ENCODE measurements around the gene CENPB. TPM values are rescaled to one million over a fixed set of nuclear protein-coding genes. Genes with fewer than 3 reads are reported as not detected.
A peak's percentile ranks its signal among the peaks of the same experiment; 100 is the strongest.
"Not testable (repeated sequence)": the region's sequence is repeated elsewhere in the genome, so short reads cannot be mapped to it uniquely, and the experiment has no call there.

Gene CENPB
- total RNA-seq, 4 donors from 2014 or later, result 72.8 to 109 (median 100) TPM

DNA sequence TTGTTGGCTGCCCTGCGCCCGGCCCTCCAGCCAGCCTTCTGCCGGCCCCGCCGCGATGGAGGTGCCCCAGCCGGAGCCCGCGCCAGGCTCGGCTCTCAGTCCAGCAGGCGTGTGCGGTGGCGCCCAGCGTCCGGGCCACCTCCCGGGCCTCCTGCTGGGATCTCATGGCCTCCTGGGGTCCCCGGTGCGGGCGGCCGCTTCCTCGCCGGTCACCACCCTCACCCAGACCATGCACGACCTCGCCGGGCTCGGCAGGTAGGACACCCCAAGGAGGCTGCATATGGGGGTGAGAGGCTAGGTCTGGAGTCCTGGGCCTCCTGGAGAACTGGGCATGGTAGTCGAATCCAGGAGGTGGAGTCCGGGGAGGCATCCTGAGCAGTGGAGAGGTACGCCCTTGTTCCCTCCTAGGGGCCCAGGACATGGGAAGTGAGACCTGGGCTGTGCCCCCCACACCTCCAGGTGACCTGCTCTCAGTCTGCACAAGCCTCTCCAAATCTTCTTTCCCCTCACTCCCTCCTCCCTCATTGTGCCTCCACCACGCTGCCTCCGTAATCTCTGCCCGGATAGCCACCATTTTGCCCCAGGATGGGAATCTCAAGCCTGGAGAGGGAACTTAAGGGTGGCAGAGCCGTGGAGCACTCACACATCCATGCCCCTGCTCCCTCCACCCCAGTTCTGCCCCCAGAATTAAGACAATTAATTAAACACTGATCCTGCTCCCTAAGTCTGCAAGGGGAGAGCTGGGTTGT is 10.1 kb upstream of the CENPB start:
- Histone ChIP-seq H3K36me3 (peaks cover 0 to 29% (median 3%) of the 10 kb centered on the region in 3 donors), H3K4me1 (peaks cover 0 to 51% (median 26%) of the 10 kb centered on the region in 4 donors), H3K27ac (peak overlapping the region; percentile 91 to 98 (median 96)), H3K9me3 (no peaks in the 10 kb centered on the region), H3K27me3 (no peaks in the 10 kb centered on the region), H3K4me3 (peak overlapping the region; percentile 46 to 67 (median 55))
- TF ChIP-seq, protein P1, sequence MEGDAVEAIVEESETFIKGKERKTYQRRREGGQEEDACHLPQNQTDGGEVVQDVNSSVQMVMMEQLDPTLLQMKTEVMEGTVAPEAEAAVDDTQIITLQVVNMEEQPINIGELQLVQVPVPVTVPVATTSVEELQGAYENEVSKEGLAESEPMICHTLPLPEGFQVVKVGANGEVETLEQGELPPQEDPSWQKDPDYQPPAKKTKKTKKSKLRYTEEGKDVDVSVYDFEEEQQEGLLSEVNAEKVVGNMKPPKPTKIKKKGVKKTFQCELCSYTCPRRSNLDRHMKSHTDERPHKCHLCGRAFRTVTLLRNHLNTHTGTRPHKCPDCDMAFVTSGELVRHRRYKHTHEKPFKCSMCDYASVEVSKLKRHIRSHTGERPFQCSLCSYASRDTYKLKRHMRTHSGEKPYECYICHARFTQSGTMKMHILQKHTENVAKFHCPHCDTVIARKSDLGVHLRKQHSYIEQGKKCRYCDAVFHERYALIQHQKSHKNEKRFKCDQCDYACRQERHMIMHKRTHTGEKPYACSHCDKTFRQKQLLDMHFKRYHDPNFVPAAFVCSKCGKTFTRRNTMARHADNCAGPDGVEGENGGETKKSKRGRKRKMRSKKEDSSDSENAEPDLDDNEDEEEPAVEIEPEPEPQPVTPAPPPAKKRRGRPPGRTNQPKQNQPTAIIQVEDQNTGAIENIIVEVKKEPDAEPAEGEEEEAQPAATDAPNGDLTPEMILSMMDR (IDR thresholded peaks at IDR 0.05), result no peak
- TF ChIP-seq POLR2A (IDR thresholded peaks at IDR 0.05) (no peak), EP300 (IDR thresholded peaks at IDR 0.05) (no peak)
- 54% methylated on average over 4 to 6 of the region's 33 CpGs for WGBS, 2 donors
- DNase-seq (ENCODE audit: low spot score in 2 of 2), result no peak

GRCh38 chr20:3795511-3796468 is 9.2 kb upstream of the CENPB start, which contains the start of gene CDC25B:
Gene CDC25B, plus strand, starts transcription at chr20:3796310. Its CDS starts 222 bp downstream, at chr20:3796532.
- peaks cover 0 to 51% (median 26%) of the 10 kb centered on the region in 4 donors for H3K4me1 ChIP-seq
- WGBS, 2 donors, result 1% methylated on average over 44 to 62 of the region's 69 CpGs

DNA sequence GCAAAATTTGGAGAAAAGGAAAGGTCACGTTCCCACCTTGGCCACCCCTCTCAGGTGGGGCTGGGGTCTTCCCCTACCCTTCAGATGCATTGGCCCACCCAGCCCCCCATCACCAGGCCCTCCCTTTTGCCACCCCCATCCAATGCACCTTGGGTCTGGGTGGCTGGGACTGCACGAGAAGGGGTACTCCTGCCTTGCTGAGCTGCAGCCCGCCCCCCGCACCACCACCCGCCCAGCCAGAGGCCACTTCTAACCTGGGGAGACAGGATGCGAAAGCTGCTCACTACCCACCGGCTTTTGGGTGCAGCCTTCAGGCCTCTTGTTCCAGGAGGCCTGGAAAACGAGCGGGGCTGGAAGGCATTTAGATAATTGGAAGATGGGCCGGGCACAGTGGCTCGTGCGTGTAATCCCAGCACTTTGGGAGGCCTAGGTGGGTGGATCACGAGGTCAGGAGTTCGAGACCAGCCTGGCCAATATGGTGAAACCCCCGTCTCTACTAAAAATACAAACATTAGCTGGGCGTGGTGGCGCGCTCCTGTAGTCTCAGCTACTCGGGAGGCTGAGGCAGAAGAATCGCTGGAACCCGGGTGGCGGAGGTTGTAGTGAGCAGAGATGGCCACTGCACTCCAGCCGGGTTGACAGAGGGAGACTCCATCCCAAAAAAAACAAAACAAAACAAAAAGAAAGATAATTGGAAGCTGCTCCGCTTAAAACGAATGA is 8.3 kb upstream of the CENPB start:
- peak overlapping the region in 3 of 4 donors; percentile 46 to 67 (median 64) for H3K4me3 ChIP-seq
- 77 to 84% methylated on average over 25 of the region's 25 CpGs for WGBS, 2 donors
- TF ChIP-seq EP300 (IDR thresholded peaks at IDR 0.05) (no peak), POLR2A (IDR thresholded peaks at IDR 0.05) (no peak)
- TF ChIP-seq, protein P1 (IDR thresholded peaks at IDR 0.05), result no peak
- peak overlapping the region; percentile 91 to 98 (median 96) for H3K27ac ChIP-seq
- no peaks in the 10 kb centered on the region for H3K9me3 ChIP-seq
- peaks cover 0 to 49% (median 23%) of the 10 kb centered on the region in 4 donors for H3K4me1 ChIP-seq
- peaks cover 0 to 11% (median 3%) of the 10 kb centered on the region in 3 donors for H3K36me3 ChIP-seq
- H3K27me3 ChIP-seq, result no peaks in the 10 kb centered on the region
- no peak for DNase-seq (ENCODE audit: low spot score in 2 of 2)

More at GRCh38 chr20:3795511-3796468, 9.2 kb upstream of the CENPB start, which contains the start of gene CDC25B:
- Histone ChIP-seq H3K36me3 (peaks cover 0 to 21% (median 3%) of the 10 kb centered on the region in 3 donors), H3K9me3 (no peaks in the 10 kb centered on the region), H3K27me3 (no peaks in the 10 kb centered on the region), H3K4me3 (peak within 1 kb of the TSS; percentile 46 to 67 (median 55)), H3K27ac (peak within 1 kb of the TSS; percentile 91 to 98 (median 96))
- DNase-seq (ENCODE audit: low spot score in 2 of 2), result peak; percentile 96
- TF ChIP-seq POLR2A (IDR thresholded peaks at IDR 0.05), result peak in 1 of 2 donors; percentile 78
- TF ChIP-seq, protein P1 (IDR thresholded peaks at IDR 0.05), result peak; percentile 28 to 96 (median 54)
- peak; percentile 30 to 92 for TF ChIP-seq EP300 (IDR thresholded peaks at IDR 0.05)

DNA sequence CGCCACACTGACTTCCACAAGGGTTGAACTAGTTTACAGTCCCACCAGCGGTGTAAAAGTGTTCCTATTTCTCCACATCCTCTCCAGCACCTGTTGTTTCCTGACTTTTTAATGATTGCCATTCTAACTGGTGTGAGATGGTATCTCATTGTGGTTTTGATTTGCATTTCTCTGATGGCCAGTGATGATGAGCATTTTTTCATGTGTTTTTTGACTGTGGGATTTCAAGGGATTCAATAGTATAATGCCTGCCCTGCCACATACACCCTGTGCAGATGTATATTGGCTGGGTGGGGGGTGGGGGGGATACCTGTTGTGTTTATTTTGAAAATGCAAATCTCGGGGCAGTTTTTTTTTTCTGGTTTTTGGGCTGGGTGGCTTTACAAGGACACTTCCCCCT is 7.6 kb upstream of the CENPB start:
- WGBS, 2 donors, result 92 to 94% methylated on average over 1 to 2 of the region's 3 CpGs
- Histone ChIP-seq H3K27ac (peak overlapping the region in 1 of 4 donors; percentile 98), H3K4me1 (peaks cover 0 to 42% (median 19%) of the 10 kb centered on the region in 4 donors)
- H3K9me3 ChIP-seq; DNase-seq (ENCODE audit: low spot score in 2 of 2); H3K27me3 ChIP-seq; H3K4me3 ChIP-seq; H3K36me3 ChIP-seq: not testable (repeated sequence)

DNA sequence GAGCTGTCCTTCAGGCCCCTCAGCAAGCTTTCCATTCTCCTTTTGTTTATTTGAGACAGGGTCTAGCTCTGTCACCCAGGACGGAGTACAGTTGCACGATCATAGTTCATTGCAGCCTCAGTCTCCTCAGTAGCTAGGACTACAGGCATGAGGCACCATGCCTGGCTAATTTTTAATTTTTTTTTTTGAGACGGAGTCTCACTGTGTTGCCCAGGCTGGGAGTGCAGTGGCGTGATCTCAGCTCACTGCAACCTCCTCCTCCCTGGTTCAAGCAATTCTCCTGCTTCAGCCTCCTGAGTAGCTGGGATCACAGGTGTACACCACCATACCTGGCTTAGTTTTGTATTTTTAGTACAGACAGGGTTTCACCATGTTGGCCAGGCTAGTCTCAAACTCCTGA is 2.7 kb upstream of the CENPB start:
- Histone ChIP-seq H3K4me1 (peaks cover 0 to 38% (median 24%) of the 10 kb centered on the region in 4 donors), H3K27ac (peak overlapping the region in 1 of 4 donors; percentile 63)
- WGBS, 2 donors, result 94 to 98% methylated on average over 4 of the region's 4 CpGs
- H3K9me3 ChIP-seq; H3K36me3 ChIP-seq; H3K27me3 ChIP-seq; H3K4me3 ChIP-seq; DNase-seq (ENCODE audit: low spot score in 2 of 2): not testable (repeated sequence)
